GM21717 (cell line): ENCODE data around the gene ADCY5.

ENCODE experiments used
- ATAC-seq: cut with Tn5 transposase; IDR thresholded peaks from one replicate; pipeline ENCODE4 v1.9.1; 2021; ENCODE audit warnings: mild to moderate bottlenecking, moderate library complexity; ENCODE audit not compliant: unreplicated experiment

The ADCY5 gene

GRCh38 chr3:123330441-123330991 lies 118.4 kb downstream of the ADCY5 start:
- no peak for ATAC-seq

GRCh38 chr3:123329636-123330340 lies 119.1 kb downstream of the ADCY5 start:
- ATAC-seq: no peak

GRCh38 chr3:123328851-123329635 lies 119.8 kb downstream of the ADCY5 start:
- ATAC-seq: no peak

DNA sequence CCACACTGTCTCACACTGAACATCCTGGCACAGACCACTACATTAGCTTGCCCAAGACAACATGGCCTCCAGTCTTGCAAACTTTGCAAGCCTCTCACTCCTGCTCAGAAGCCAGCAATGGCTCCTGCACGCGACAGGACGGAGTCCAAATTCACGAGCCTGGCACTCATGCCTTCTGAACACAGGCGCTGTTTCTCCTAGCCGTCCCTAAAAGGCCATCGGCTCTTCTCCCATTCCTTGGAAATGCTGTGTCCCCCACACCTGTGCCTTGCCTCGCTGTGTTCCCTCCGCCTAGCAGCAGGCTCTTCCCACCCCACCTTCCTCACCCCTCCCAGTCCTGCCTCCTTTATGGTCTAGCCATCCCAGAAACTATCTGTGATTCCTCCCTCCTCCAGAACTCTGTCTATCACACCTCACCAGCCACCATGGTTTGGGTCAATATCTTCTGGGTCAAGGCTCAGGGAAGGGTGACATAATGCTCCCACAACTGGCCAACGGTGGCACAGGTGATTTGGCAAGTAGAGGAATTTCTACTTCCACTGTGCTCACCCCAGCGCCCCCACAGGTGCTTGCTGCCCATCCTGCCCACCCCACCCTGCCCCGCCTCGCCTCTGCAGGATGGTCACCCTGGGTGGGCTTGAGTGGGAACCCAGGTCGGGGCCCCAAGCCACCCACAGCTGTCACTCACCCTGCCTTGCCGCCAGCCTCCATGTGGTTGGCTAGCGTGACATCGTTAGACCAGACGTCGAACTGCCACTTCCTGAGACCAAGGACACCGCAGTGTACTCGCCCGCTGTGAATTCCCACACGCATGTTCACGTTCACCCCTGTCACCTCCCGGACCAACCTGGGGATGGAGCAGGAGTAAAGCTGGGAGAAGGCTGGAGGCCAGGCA lies 120.7 kb downstream of the ADCY5 start:
- ATAC-seq: no peak

DNA sequence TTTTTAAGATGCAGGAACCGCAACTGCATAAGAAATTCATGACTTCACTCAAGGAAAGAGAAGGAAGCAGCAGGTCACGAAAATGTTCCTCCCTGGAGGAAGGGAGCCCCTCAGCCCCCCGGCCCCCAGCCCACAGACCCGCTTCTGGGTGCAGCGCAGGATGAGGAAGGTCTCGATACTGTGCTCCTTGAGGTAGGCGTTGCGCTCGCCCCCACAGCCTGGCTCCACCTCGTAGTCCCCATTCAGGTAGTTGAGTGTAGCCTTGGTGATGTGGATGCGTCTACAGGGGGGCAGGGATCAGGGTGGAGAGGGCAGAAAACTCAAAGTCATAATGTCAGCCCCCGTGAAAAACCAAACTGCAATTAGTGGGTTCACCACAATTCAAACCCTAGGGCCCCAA lies 121.4 kb downstream of the ADCY5 start:
- no peak for ATAC-seq

DNA sequence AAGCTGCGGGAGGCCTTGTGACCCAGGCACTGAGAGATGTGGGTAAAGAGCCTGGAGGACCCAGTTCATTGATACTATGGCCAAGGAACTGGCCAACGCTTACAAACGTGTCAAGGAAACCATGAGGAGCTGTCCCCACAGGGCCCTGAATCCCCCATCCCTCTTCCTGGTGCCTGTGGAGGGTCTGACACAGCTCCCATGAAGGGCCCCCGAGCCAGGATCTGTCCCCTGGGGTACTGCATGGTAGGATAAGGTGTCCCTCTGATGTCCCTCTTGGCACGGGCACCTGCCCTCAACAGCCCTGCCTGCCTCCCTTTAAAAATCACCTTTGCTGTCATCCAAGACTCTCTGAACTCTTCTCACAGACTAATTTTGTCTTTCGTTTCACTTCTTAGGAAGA lies 122.4 kb downstream of the ADCY5 start:
- ATAC-seq: no peak

DNA sequence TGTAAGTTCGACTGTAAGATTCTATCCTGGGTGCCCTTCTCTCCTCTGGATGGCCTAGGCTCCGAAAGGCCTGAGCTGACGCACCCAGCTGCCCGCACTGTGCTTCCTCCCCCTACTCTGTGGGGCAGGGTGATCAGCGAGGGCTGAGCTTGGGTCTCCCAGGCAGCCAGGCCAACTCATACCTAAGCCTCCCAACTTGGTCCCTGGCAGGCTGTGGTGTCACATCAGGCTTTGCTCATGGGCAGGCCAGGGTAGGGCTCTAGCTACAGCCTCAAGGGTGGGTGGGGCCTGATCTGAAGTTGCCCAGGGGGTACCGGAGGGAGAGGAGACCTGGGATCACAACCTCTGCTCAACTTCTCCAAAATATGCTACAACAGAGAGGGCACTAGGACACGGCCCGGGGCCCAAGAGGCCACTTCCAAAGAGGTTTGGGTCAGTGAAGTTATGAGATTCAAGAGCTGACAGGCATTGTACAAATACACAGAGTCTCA lies 123.1 kb downstream of the ADCY5 start:
- no peak for ATAC-seq

DNA sequence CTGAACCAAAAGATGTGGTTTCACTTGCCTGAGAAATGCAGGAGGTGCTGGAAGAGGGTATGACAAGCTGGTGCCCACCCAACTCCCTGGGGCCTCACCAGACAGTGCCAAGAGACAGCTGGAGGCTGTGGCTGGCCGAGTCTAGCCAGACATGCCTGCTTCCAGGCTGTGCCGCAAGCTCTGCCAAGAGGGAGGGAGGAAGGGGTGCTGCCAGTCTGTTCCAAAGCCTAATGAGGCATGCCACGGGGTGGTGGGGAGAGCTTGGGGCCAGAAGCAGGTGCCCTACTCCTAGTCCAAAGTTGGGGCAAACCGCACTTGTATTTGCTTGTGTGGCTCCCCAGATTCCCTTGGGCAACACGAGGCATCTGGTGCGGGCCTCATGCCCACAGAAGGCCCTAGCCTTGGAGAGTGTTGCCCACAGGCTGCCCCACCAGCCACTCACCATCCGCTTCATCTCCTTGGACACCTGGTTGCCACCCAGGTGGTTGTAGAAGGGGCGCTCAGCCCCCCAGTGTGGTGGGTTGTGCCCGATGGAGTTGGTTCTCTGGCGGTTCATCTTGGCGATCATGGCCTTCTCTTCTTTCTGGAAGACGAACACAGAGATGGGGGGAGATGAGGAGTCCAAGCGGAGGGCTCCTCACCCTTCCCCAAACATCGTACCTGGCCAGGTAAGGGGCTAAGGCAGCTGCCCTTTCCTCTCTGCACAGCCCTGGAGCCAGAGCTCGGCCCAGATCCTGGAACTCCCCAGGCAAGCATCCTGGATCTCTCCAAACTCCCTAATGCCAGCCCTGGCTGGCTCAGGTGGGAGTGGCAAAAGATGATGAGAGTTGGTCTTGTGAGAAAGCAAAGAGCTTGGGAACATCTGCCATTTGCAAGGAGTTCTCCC lies 123.8 kb downstream of the ADCY5 start:
- no peak for ATAC-seq

DNA sequence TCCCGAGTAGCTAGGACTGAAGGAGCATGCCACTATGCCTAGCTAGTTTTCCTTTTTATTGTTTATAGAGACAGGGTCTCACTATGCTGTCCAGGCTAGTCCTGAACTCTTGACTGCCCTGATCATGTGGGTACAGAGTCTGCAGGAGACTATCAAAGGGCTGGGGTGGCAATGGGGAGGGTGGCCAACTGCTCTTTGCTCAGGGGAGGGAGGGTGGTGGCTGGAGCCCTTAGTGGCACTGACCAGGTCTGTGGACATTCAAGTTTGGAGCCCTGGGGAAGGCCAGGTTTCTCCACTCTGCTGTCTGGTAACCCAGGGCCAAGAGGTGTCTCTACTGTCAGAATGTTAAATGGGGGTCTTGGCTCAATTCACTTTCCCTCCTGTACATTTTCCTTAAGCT lies 125.1 kb downstream of the ADCY5 start:
- ATAC-seq: no peak

DNA sequence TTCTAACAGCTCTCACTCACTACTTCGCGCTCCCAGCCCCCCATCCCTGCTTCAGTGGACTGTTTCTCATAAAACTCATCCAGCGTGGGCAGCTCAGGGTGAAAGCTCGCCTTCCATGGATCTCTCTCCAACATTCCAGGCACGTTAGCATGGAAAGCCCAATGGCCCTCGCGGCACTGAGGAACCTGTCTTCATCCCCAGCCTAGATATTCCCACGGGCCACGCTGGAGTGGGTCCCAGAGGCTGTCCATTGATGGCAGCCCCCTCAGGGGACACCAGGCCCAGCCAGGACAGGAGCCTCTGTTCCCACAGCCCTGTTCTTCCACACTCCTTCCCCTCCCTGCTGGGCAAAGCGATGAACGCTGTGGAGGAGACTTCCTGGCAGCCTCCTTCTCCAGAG lies 126.0 kb downstream of the ADCY5 start:
- no peak for ATAC-seq

DNA sequence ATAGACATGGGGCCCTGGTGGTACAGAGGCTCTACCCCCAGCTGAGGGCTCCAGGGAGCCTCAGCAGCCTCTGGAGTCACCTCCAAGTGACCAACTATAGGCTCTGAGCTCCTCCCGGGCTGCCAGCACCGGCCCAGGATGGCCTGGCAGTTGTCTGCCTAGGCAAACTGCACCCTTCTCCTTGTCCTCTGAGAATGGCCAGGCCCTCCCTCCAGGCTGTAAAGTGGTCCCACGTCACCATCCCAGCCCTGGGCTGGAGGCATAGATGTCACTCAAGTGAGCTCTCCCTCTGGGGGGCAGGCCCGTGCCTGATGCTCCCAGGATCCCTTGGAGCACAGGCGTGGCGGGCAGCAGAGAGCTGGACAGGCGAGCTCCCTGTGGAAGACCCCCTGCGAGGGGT lies 127.1 kb downstream of the ADCY5 start:
- no peak for ATAC-seq

- no peak for ATAC-seq
Observed at GRCh38 chr3:123320221-123320620, 128.7 kb downstream of the ADCY5 start.

DNA sequence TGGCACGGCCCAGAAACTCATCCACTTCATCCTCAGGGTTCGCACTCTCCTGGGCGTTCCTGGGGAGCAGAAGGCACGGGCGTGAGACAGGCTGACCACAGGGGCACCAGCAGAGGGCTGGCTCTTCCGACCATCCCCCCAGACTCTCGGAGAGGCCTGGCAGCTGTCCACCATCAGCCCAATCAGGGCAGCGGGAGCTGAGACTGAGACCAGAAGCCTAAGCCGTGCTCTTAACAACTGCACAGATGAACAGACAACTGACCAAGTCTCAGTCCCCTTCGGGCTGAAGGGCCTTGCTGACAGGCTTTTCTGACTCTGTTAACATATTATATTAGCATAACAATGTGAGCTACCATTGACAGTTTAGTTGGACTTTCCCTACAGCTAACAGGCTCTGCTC lies 129.1 kb downstream of the ADCY5 start:
- ATAC-seq: no peak

- ATAC-seq: no peak
Observed at GRCh38 chr3:123318374-123318773, 130.5 kb downstream of the ADCY5 start.

DNA sequence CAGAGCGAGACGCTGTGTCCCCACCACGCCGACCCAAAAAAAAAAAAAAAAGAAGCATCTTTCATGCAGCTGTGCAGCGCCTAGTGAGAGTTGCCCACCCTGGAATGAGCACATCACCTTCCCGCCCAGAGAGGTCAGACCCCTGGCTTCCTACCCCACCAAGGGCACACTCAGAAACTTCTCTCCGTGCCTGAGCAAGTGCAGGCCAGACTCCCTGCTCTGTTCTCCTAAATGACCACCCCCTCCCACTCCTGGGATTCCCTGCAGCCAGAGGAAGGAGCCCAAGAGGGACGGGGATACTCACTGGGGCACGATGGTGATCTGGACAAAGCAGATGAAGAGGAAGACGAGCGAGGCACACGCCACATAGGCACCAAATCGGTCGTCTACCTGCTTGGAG lies 131.2 kb downstream of the ADCY5 start:
- ATAC-seq: no peak

DNA sequence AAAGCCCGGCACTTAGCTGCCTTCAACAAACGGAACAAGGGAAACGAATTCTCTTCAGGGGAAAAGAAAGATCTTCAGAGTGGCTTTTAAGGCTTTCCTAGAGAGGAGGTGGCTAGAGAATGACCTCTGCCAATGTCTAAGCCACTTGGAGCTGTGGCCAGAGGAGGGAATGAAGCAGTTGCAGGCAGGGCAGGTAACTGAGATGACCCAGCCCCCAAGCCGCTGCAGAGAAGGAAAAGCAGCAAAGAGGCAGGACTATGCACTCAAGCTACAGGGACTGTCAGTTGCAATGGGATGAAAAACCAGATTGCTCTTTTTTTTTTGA lies 133.7 kb downstream of the ADCY5 start:
- no peak for ATAC-seq

DNA sequence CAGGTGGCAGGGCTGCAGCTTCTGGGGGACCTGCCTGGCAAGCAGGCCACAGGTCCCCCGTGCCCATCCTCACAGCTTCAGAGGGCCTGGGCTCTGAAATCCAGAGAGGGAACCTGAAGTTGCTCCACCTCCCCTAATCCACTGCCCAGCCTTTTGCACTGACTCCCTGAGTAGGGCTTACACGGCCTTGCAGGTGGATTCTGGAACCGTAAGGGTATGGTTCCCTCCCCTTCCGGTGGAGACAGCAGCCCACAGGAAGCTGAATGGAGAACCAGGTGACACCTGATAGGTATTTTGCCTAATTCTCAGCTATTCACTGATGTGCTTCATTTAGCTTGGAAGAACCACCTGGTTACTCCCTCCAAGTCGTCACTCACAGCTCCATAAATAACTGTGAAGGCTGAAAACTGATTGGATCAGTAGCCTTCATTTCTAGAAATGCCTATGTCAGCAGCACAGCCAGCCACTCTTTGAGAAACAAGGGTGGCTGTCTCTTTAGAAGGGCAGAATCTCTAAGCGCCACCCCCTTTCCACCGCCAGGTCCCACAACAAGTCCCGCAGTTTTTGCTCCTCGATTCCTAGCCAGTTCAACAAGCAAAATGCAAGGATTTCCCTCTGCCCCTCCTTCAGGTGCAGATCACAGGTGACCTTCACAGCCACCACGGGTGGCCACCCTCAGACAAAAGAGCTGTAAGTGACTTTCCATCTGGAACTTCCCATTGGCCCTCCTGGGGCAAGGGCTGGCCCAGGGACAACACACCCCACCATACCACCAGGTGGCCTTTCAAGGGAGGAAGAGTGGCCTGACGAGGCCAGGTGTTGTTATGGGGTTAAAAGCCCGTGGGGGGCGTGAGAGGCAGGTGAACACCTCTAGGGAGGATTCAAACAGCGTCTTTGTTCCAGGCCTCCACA lies 134.3 kb downstream of the ADCY5 start:
- no peak for ATAC-seq

DNA sequence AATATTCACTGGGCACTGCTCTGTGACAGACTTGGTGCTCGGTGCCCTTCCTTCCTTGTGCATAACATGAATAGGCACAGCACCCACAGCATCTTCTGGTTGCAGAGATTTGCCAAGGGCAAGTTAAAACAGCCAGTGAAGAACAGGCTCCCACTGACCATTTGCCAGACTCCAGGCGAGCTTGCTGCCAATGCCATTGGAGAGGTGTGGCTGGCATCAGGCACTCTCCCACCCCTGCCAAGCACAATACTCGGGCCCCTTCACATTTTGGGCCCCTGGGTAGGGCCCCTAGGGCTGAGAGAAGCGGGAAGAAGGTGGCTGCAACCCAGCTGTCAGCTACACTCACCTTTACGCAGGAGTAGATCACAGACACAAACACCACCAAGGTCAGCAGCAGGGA lies 135.0 kb downstream of the ADCY5 start:
- no peak for ATAC-seq
